Activated T-helper 2 cell treated with anti-CD3 and anti-CD28 coated beads, Interferon-gamma antibody, Interleukin-2, Interleukin-4, amounts not matched to agents 10 μg/mL and 5 μg/mL and 100 μg/mL, durations not matched to agents 14 hours and 24 hours and 36 hours (primary cell): ENCODE measurements around the gene MYBPC1. TPM values are rescaled to one million over a fixed set of nuclear protein-coding genes. Genes with fewer than 3 reads are reported as not detected.
"Not testable (repeated sequence)": the region's sequence is repeated elsewhere in the genome, so short reads cannot be mapped to it uniquely, and the experiment has no call there.

Experiments used
- DNase-seq: peaks from one replicate; pipeline ENCODE4 v3.0.0; 2021; ENCODE audit warnings: low spot score
- H3K27ac Mint-ChIP-seq: one replicate; pipeline ENCODE4 v1.8.0; 2021; ENCODE audit warnings: mixed read lengths
- H3K27me3 Mint-ChIP-seq: one replicate; pipeline ENCODE4 v1.8.0; 2021; ENCODE audit warnings: low read depth, mixed read lengths
- H3K36me3 Mint-ChIP-seq: one replicate; pipeline ENCODE4 v1.8.0; 2021; ENCODE audit warnings: low read depth, mixed read lengths
- H3K4me1 Mint-ChIP-seq: one replicate; pipeline ENCODE4 v1.8.0; 2021; ENCODE audit warnings: low read depth, mixed read lengths
- H3K4me3 Mint-ChIP-seq: one replicate; pipeline ENCODE4 v1.8.0; 2021; ENCODE audit warnings: low read depth, mild to moderate bottlenecking, moderate library complexity, mixed read lengths
- H3K9me3 Mint-ChIP-seq: one replicate; pipeline ENCODE4 v1.8.0; 2021; ENCODE audit warnings: mixed read lengths
- intact Hi-C: fragments of 100-400 bp; cut with micrococcal nuclease; formaldehyde crosslinking; loops from one replicate; pipeline ENCODE4 v1.15.1; 2023
- total RNA-seq: library from RNA; stranded (reverse); gene quantifications from 2 replicates; pipeline ENCODE4 v1.2.3, GENCODE V29; 2022

MYBPC1 gene
- total RNA-seq, 1 donor from 2014 or later, result not detected

GRCh38 chr12:101713930-101714329 lies 119.2 kb downstream of the MYBPC1 start:
- Mint-ChIP-seq H3K27me3 (no peaks in the 10 kb centered on the region), H3K4me3 (no peak overlapping the region), H3K9me3 (no peaks in the 10 kb centered on the region), H3K27ac (no peak overlapping the region), H3K4me1 (peaks cover 11% of the 10 kb centered on the region), H3K36me3 (no peaks in the 10 kb centered on the region)
- intact Hi-C loops, result no loop called here
- no peak for DNase-seq

GRCh38 chr12:101714877-101715444 lies 120.2 kb downstream of the MYBPC1 start:
- H3K27ac Mint-ChIP-seq, result no peak overlapping the region
- no peaks in the 10 kb centered on the region for H3K27me3 Mint-ChIP-seq
- DNase-seq, result no peak
- no peaks in the 10 kb centered on the region for H3K9me3 Mint-ChIP-seq
- H3K4me1 Mint-ChIP-seq, result peaks cover 6% of the 10 kb centered on the region
- peaks cover 2% of the 10 kb centered on the region for H3K36me3 Mint-ChIP-seq
- no peak overlapping the region for H3K4me3 Mint-ChIP-seq
- intact Hi-C loops, result no loop called here

GRCh38 chr12:101719566-101719965 lies 124.8 kb downstream of the MYBPC1 start:
- DNase-seq, result no peak
- Mint-ChIP-seq H3K9me3 (no peaks in the 10 kb centered on the region), H3K27ac (no peak overlapping the region), H3K4me1 (no peaks in the 10 kb centered on the region), H3K4me3 (no peak overlapping the region), H3K36me3 (peaks cover 9% of the 10 kb centered on the region), H3K27me3 (no peaks in the 10 kb centered on the region)
- intact Hi-C loops, result no loop called here

GRCh38 chr12:101720118-101720517 lies 125.3 kb downstream of the MYBPC1 start:
- no peak for DNase-seq
- Mint-ChIP-seq H3K36me3 (peaks cover 9% of the 10 kb centered on the region), H3K9me3 (no peaks in the 10 kb centered on the region), H3K4me1 (no peaks in the 10 kb centered on the region), H3K27me3 (no peaks in the 10 kb centered on the region), H3K4me3 (no peak overlapping the region), H3K27ac (no peak overlapping the region)
- intact Hi-C loops, result no loop called here

- Mint-ChIP-seq H3K4me3 (no peak overlapping the region), H3K9me3 (no peaks in the 10 kb centered on the region), H3K4me1 (peaks cover 6% of the 10 kb centered on the region), H3K36me3 (peaks cover 18% of the 10 kb centered on the region), H3K27me3 (no peaks in the 10 kb centered on the region), H3K27ac (no peak overlapping the region)
- DNase-seq, result no peak
- intact Hi-C loops, result no loop called here
Observed at GRCh38 chr12:101722392-101722791, 127.6 kb downstream of the MYBPC1 start.

DNA sequence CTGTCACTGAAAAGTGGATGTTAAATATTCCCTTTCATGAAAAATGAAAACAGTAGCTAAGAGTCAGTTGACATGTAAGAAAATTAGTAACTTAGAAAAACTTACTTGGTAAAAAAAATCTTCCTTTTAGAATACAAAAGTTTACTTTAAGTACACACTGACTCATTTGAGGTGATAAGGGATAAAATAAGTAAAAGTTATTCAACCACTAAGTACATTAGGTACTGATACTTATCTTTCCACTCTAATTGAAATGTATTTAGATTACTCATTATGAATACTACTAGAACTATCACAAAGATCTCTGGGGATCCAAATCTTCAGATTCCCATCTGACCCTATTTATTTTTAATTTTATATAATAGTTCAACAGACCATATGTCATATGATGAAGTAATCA lies 132.3 kb downstream of the MYBPC1 start:
- no peak for DNase-seq
- intact Hi-C loops, result no loop called here
- Mint-ChIP-seq H3K9me3 (no peaks in the 10 kb centered on the region), H3K4me1 (peaks cover 6% of the 10 kb centered on the region), H3K4me3 (no peak overlapping the region), H3K36me3 (peaks cover 15% of the 10 kb centered on the region), H3K27me3 (no peaks in the 10 kb centered on the region), H3K27ac (no peak overlapping the region)

GRCh38 chr12:101729842-101730241 lies 135.1 kb downstream of the MYBPC1 start:
- Mint-ChIP-seq H3K4me3 (no peak overlapping the region), H3K27ac (no peak overlapping the region)
- intact Hi-C loops, result no loop called here

DNA sequence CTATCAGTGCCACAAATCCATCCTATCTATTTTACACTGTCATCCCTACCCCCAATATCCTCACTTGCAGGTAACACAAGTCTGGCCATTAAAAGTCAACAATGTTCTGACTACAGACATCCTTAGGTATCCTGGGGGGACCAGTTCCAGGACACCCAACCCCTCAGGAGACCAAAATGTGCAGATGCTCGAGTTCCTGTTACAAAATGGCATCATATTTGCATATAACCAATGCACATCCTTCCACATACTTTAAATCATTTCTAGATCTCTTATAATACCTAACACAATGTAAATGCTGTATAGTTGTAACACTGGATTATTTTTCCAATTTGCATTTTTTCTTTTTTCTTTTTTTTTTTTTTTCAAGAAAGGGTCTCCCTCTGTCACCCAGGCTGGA lies 137.5 kb downstream of the MYBPC1 start:
- no peak overlapping the region for H3K27ac Mint-ChIP-seq
- no peak overlapping the region for H3K4me3 Mint-ChIP-seq
- H3K27me3 Mint-ChIP-seq, result no peaks in the 10 kb centered on the region
- DNase-seq, result no peak
- no peaks in the 10 kb centered on the region for H3K4me1 Mint-ChIP-seq
- peaks cover 3% of the 10 kb centered on the region for H3K36me3 Mint-ChIP-seq
- intact Hi-C loops, result no loop called here
- no peaks in the 10 kb centered on the region for H3K9me3 Mint-ChIP-seq

More at GRCh38 chr12:101729842-101730241, 135.1 kb downstream of the MYBPC1 start:
- Mint-ChIP-seq H3K9me3 (no peaks in the 10 kb centered on the region), H3K4me1 (peaks cover 6% of the 10 kb centered on the region), H3K27me3 (no peaks in the 10 kb centered on the region), H3K36me3 (peaks cover 12% of the 10 kb centered on the region)
- DNase-seq, result no peak

DNA sequence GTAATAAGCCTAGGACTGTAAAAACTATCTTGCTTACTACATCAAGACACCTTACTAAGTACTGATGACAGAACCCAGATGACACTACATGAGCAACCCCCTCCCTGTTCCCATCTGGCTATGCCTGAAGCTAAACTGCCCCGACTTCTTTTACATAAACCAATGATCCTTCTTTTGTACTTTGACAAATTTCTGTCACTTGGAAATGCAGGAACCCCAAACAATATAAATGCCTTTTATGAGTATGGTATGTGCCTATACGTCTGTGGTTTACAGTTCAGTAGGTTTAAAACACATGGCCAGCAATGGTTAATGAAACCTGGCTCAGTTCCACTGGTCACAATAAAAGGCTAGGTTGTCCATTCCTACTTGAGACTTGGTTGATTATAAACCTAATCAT lies 138.4 kb downstream of the MYBPC1 start:
- H3K27ac Mint-ChIP-seq, result no peak overlapping the region
- H3K36me3 Mint-ChIP-seq, result peaks cover 3% of the 10 kb centered on the region
- H3K4me1 Mint-ChIP-seq, result no peaks in the 10 kb centered on the region
- no peaks in the 10 kb centered on the region for H3K27me3 Mint-ChIP-seq
- no peak for DNase-seq
- H3K4me3 Mint-ChIP-seq, result no peak overlapping the region
- H3K9me3 Mint-ChIP-seq, result no peaks in the 10 kb centered on the region
- intact Hi-C loops, result no loop called here

- H3K27ac Mint-ChIP-seq, H3K4me1 Mint-ChIP-seq, H3K27me3 Mint-ChIP-seq, intact Hi-C loops, H3K36me3 Mint-ChIP-seq, H3K4me3 Mint-ChIP-seq, H3K9me3 Mint-ChIP-seq, DNase-seq: not testable (repeated sequence)
Observed at GRCh38 chr12:101734482-101734881, 139.7 kb downstream of the MYBPC1 start.

Other genes with a start within 250 kb of the MYBPC1 start
- gene ARL1, start 187.2 kb upstream of the MYBPC1 start, total RNA-seq, result 74.2 and 77.5 TPM in 2 replicates
- gene SPIC, start 119.6 kb upstream of the MYBPC1 start, total RNA-seq, result not detected in 2 replicates
- 17.6 and 18.3 TPM in 2 replicates for gene CHPT1, start 102.7 kb downstream of the MYBPC1 start, total RNA-seq
- gene SYCP3, start 144.5 kb downstream of the MYBPC1 start, total RNA-seq, result 0.50 and 0.92 TPM in 2 replicates
- 93.6 and 100 TPM in 2 replicates for gene GNPTAB, start 236.0 kb downstream of the MYBPC1 start, total RNA-seq